Omental fat pad (tissue), 4 donors: ENCODE measurements around the gene LAS1L. TPM values are rescaled to one million over a fixed set of nuclear protein-coding genes. Genes with fewer than 3 reads are reported as not detected.
"Not testable (repeated sequence)": the region's sequence is repeated elsewhere in the genome, so short reads cannot be mapped to it uniquely, and the experiment has no call there.

ENCODE experiments used
- ATAC-seq: fragments of 150-250 bp; one replicate; pipeline ENCODE4 v1.9.1; 2016; ENCODE audit warnings: mild to moderate bottlenecking, moderate library complexity; ENCODE audit not compliant: low FRiP score
- DNase-seq: peaks from one replicate; pipeline ENCODE4 v3.0.0-alpha.2; 2019; ENCODE audit warnings: low spot score
- total RNA-seq, 4 donors: library from RNA; depleted of rRNA; stranded (reverse); fragments of >200 nt; gene quantifications; one replicate each; pipeline ENCODE4 v1.1.0, GENCODE V29; 2016
- TF ChIP-seq, protein P1 (sequence below), 3 donors: fragments of 450-650 bp; IDR thresholded peaks; one replicate each; pipeline ENCODE4 v1.5.1; 2016 to 2017; ENCODE audit warnings: antibody characterized with exemption in 3 of 3, mild to moderate bottlenecking in 3 of 3, moderate library complexity in 2 of 3

Gene LAS1L
- total RNA-seq, 4 donors from 2014 or later, result 15.0 to 32.4 (median 25.0) TPM

DNA sequence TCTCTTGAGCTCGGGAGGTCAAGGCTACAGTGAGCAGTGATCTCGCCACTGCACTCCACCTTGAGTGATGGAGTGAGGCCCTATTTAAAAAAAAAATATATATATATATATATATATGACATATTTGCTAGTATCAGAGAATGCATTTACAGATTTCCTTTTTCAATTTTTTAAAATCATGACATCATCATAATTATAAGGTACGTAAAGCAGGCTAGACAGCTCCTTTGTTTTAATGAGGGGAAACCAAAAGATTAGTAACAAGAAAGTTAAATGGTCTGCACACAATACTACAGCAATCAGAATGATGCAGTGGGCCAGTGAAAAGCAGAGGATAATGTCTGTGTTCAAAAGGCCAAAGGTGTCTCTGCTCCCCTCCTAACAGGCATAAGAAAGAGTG is 43.0 kb downstream of the LAS1L start:
- TF ChIP-seq, protein P1, sequence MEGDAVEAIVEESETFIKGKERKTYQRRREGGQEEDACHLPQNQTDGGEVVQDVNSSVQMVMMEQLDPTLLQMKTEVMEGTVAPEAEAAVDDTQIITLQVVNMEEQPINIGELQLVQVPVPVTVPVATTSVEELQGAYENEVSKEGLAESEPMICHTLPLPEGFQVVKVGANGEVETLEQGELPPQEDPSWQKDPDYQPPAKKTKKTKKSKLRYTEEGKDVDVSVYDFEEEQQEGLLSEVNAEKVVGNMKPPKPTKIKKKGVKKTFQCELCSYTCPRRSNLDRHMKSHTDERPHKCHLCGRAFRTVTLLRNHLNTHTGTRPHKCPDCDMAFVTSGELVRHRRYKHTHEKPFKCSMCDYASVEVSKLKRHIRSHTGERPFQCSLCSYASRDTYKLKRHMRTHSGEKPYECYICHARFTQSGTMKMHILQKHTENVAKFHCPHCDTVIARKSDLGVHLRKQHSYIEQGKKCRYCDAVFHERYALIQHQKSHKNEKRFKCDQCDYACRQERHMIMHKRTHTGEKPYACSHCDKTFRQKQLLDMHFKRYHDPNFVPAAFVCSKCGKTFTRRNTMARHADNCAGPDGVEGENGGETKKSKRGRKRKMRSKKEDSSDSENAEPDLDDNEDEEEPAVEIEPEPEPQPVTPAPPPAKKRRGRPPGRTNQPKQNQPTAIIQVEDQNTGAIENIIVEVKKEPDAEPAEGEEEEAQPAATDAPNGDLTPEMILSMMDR (IDR thresholded peaks at IDR 0.05), result no peak
- DNase-seq, result no peak
- ATAC-seq, result no peak

DNA sequence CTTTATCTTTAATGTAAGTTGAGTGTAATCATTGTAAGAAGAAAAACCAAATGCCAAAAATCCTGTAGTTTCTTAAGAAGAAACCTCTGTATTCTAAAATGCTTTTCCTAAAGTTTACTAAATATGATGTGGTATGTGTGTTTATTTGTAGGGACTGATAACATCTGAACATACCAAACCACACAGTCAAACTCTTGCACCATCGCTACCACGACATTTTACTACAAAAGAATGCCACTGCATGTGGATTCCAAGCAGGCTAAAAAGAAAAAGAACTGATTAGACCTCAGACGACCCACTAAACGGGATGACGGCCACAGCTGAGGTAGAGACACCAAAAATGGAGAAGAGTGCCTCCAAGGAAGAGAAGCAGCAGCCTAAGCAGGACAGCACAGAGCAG is 46.1 kb downstream of the LAS1L start:
- no peak for ATAC-seq
- DNase-seq, result no peak
- TF ChIP-seq, protein P1 (IDR thresholded peaks at IDR 0.05), result no peak

DNA sequence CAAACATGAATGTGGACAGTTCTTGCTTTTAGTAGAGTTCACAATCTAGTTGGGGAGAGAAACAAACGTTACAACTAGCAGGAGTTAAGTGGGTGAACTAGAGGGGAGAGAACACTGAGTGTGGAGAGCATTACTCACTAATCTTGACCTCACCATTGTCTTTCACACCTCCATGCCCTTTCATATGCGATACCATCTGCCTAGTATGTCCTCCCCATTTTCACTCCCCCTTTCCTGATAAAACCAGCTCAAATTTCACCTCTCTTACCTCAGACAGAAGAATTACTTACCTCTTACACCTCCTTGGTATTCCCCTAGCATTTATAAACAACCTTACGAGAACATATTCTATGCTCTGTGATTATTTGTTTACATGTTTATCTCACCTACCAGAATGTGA is 53.6 kb downstream of the LAS1L start:
- ATAC-seq (no peak), DNase-seq (no peak)
- TF ChIP-seq, protein P1 (IDR thresholded peaks at IDR 0.05), result no peak

DNA sequence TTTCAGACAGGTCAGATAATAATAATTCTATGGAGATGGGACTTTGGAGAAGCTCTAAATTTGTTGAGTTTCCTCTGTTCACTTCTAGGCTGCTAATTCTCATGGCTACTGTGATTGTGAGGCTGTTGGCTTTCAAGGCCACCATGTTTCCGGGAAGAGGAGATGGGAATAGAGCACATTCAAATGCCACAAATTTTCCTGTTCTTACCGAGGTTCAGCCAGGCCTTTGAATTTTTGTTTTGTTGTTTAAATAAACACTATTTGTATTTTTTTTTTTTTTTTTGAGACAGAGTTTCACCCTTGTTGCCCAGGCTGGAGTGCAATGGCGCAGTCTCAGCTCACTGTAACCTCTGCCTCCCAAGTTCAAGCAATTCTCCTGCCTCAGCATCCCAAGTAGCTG is 55.5 kb downstream of the LAS1L start:
- ATAC-seq, result not testable (repeated sequence)

DNA sequence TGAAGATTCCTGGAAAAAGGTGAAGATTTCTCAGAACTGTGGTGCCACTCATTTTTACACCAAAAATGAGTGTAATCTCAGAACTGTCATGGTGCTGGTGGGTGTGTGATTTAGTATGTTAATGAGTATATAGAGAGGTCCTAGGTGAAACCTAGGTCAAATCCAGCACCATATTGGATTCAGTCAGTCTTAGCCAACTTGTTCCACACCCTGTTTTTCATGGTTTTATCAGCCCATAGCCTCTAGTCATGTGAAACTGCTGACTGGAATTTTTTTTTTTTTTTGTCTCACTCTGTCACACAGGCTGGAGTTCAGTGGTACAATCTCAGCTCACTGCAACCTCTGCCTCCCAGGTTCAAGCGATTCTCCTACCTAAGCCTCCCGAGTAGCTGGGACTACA is 58.0 kb downstream of the LAS1L start:
- ATAC-seq (no peak), DNase-seq (no peak)
- TF ChIP-seq, protein P1 (IDR thresholded peaks at IDR 0.05), result no peak

More for the DNA sequence above, 55.5 kb downstream of the LAS1L start:
- DNase-seq, result not testable (repeated sequence)

DNA sequence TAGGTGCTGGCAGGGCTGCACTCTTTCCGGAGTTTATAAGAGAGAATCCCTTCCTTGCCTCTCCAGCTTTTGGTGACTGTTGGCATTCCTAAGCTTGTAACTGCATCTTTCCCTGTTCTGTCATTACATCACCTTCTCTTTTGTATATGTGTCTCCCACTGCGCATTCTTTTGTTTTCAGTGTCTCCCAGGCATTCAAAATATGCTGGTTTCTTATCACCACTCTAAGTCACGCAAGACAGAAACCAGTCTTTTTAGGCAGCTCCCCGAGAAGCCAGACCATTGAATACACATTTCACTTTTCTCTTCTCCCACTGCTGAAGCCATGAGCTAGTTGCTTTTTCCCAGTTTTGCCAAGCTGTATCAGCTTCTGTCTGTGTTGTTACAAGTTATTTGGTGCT is 71.0 kb downstream of the LAS1L start:
- ATAC-seq (no peak), DNase-seq (no peak)
- TF ChIP-seq, protein P1 (IDR thresholded peaks at IDR 0.05), result no peak

Other genes starting within 250 kb of the LAS1L start
- 100 to 1,000 TPM; 166 to 412 (median 274) TPM for gene MSN, start 132.9 kb upstream of the LAS1L start, total RNA-seq